HG03558 (cell line): ENCODE results near the gene CBFA2T3.
"Not testable (repeated sequence)": the region's sequence is repeated elsewhere in the genome, so short reads cannot be mapped to it uniquely, and the experiment has no call there.

ENCODE experiments used
- ATAC-seq: cut with Tn5 transposase; IDR thresholded peaks from one replicate; pipeline ENCODE4 v1.9.1; 2021; ENCODE audit warnings: moderate number of reproducible peaks; ENCODE audit not compliant: unreplicated experiment; ENCODE audit errors: extremely low read depth

CBFA2T3 gene

GRCh38 chr16:88899901-88900661 is 76.9 kb downstream of the CBFA2T3 start:
- no peak for ATAC-seq

GRCh38 chr16:88897696-88898425 is 79.1 kb downstream of the CBFA2T3 start:
- ATAC-seq, result no peak

- no peak for ATAC-seq
Observed at GRCh38 chr16:88896238-88897070, 80.6 kb downstream of the CBFA2T3 start.

- ATAC-seq, result no peak
Observed at GRCh38 chr16:88895335-88895734, 81.7 kb downstream of the CBFA2T3 start.

GRCh38 chr16:88894681-88895300 is 82.2 kb downstream of the CBFA2T3 start:
- ATAC-seq, result no peak

GRCh38 chr16:88894266-88894665 is 82.7 kb downstream of the CBFA2T3 start:
- ATAC-seq, result not testable (repeated sequence)

DNA sequence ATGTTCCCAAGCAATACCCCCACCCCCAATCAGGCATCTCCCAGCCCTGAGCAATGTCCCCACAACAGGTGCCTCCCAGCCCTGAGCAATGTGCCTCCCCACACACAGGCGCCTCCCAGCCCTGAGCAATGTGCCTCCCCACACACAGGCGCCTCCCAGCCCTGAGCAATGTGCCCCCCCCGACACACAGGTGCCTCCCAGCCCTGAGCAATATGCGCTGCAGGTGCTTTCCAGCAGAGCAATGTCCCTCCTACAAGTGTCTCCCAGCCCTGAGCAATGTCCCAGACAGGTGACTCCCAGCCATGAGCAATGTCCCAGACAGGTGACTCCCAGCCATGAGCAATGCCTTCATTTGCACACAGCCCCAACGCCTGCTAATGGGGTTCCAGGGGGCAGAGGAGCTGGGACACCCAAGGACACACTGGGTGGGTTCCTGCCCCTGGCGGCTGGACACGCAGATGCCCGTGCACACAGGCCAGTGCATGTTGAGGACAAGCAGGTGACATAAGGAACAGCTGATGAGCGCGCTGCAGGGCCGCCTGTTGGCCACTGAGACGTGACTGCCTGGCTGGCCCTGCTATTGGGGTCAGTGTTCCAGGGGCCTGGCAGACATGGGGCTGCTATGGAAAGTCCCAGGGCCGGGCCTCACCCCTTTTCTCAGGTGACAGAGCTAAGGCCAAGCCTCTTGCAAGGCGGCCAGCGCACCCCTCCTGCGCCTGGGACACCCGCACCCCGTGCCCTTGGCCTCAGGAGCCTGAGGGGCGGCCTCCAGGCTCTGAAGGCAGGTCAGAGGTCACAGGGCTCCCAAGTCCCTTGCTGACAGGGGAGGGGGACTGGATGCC is 83.7 kb downstream of the CBFA2T3 start:
- no peak for ATAC-seq

DNA sequence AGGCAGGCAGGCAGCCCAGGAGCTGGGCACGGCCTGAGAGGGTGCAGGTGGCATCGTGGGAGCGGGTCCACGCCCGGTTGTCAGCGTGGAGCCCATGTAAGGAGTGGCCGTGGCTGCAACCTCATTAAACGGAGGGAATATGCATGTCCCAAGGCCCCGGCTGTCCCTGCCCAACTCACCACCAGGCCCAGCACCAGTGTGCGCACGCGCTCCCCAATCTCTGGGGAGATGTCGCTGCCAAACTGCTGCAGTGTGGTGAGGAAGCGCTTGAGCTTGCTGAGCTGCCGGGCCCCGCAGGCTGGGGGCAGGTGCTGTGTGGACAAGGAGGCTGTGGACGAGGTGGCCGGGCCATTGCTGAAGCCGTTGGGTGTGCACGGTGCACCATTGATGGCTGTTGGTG is 84.9 kb downstream of the CBFA2T3 start:
- ATAC-seq, result no peak

- no peak for ATAC-seq
Observed at GRCh38 chr16:88891083-88891482, 85.9 kb downstream of the CBFA2T3 start.

DNA sequence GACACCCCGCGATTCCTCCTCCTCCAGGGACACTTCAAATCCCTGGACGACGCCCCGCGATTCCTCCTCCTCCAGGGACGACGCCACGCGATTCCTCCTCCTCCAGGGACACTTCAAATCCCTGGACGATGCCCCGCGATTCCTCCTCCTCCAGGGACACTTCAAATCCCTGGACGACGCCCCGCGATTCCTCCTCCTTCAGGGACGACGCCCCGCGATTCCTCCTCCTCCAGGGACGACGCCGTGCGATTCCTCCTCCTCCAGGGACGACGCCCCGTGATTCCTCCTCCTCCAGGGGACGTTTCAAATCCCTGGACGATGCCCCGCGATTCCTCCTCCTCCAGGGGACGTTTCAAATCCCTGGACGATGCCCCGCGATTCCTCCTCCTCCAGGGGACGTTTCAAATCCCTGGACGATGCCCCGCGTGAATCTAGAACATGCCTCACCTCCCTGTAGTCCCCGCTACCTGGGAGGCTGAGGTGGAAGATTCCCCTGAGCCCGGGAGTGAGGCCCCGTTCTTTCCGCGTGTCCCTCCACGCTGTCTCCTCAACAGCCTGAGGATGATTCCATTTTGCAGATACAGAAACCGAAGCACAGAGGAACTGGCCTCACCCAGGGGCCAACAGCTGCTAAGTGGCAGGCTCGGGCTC is 87.2 kb downstream of the CBFA2T3 start:
- ATAC-seq, result not testable (repeated sequence)

- ATAC-seq, result no peak
Observed at GRCh38 chr16:88888461-88889387, 88.3 kb downstream of the CBFA2T3 start.

GRCh38 chr16:88888057-88888456 is 89.0 kb downstream of the CBFA2T3 start:
- ATAC-seq, result no peak

- no peak for ATAC-seq
Observed at GRCh38 chr16:88886845-88887521, 90.0 kb downstream of the CBFA2T3 start.

- no peak for ATAC-seq
Observed at GRCh38 chr16:88886420-88886844, 90.6 kb downstream of the CBFA2T3 start.

- no peak for ATAC-seq
Observed at GRCh38 chr16:88885693-88886280, 91.2 kb downstream of the CBFA2T3 start.

DNA sequence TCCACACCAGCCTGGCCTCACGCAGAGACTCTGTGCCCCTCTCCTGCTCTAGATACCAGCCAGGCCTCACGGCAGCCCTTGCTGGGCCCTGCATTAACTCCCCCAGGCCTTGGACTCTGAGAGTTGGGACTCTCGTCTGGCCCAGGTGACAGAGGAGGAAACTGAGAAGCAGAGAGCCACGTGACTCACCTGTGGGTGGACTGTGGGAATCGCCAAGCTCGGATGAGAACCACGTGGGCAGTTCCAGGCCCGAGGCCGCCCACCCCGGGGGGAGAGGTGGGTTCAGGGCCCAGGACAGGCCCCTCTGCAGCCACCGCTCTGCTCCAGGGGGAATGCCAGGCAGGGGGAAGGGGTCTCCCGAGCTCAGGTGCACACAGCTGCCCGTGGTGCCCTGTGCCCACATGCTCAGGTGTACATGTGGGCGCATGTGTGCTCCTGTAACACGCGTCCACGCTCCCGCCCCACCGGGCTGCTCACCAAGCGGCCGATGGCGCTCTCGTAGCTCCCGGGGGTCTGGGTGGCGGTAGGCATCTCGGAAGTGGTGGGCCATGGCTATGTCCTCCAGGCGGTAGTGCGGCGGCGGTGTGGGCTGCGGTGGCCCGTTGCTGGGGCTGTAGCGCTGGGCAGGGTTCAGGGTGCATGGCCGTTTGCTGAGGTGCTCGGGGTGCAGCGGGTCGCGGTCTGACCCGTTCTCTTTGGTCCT is 92.3 kb downstream of the CBFA2T3 start:
- ATAC-seq, result no peak
